Measurements from ENCODE around the gene EDDM13. TPM values are rescaled to one million over a fixed set of nuclear protein-coding genes. Genes with fewer than 3 reads are reported as not detected.

The EDDM13 gene
- total RNA-seq, 2 experiments from 2014 or later = 1.1 to 1.8 TPM

- H3K27me3 Mint-ChIP-seq (ENCODE audit: low read depth) = no peaks in the 10 kb centered on the region
- peaks cover 4% of the 10 kb centered on the region for H3K36me3 Mint-ChIP-seq (ENCODE audit: low read depth)
- H3K9me3 Mint-ChIP-seq = no peaks in the 10 kb centered on the region
- no peaks in the 10 kb centered on the region for H3K4me1 Mint-ChIP-seq (ENCODE audit: low read depth)
- intact Hi-C loops (cut with micrococcal nuclease) = no loop called here
- H3K27ac Mint-ChIP-seq = no peak overlapping the region
- DNase-seq = no peak
- H3K4me3 Mint-ChIP-seq = no peak overlapping the region
- CTCF ChIA-PET = interaction anchor here (3.7 kb wide), 1 partner anchor 14 kb away, joined by 24 read pairs; no protein-coding TSS in a partner anchor
Observed at GRCh38 chr19:56266051-56266450, 6.5 kb upstream of the EDDM13 start.

- CTCF ChIA-PET = interaction anchor here (3.0 kb wide), 1 partner anchor 17 kb away, joined by 9 read pairs; no protein-coding TSS in a partner anchor
- Mint-ChIP-seq H3K27ac (no peak overlapping the region), H3K27me3 (ENCODE audit: low read depth) (no peaks in the 10 kb centered on the region), H3K36me3 (ENCODE audit: low read depth) (peaks cover 7% of the 10 kb centered on the region), H3K4me1 (ENCODE audit: low read depth) (no peaks in the 10 kb centered on the region), H3K9me3 (no peaks in the 10 kb centered on the region), H3K4me3 (no peak overlapping the region)
- no peak for DNase-seq
- intact Hi-C loops (cut with micrococcal nuclease) = no loop called here
Observed at GRCh38 chr19:56269348-56269747, 3.2 kb upstream of the EDDM13 start.

- Mint-ChIP-seq H3K4me1 (ENCODE audit: low read depth) (no peaks in the 10 kb centered on the region), H3K9me3 (no peaks in the 10 kb centered on the region), H3K27me3 (ENCODE audit: low read depth) (no peaks in the 10 kb centered on the region), H3K36me3 (ENCODE audit: low read depth) (peaks cover 7% of the 10 kb centered on the region), H3K27ac (no peak overlapping the region), H3K4me3 (no peak overlapping the region)
- CTCF ChIA-PET = interaction anchor here (3.0 kb wide), 1 partner anchor 18 kb away, joined by 9 read pairs; no protein-coding TSS in a partner anchor
- no peak for DNase-seq
- intact Hi-C loops (cut with micrococcal nuclease) = no loop called here
Observed at GRCh38 chr19:56270676-56271075, 1.9 kb upstream of the EDDM13 start.

DNA sequence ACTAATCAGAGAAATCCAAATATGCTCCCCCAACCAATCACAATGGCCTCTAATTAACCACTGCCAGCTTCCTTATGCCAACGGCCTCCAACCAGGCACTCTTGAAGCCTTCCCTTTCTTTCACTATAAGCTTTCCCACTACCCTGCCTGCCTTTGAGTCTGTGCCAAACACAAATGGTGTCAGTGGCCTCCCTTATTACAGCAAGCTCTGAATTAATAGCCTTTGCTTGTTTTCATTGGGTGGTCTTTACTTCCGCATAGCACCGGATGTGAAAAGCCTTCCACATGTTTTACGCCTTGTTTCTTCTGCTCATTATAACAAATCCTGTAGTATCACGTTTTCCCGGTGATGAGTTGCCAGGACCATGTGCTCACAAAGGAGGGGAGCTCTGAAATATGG lies 1.4 kb upstream of the EDDM13 start:
- intact Hi-C loops (cut with micrococcal nuclease) = no loop called here
- CTCF ChIA-PET = interaction anchor here (1.2 to 3.0 kb wide), 2 partner anchors 19 to 39 kb away, joined by 5 to 9 read pairs; no protein-coding TSS in a partner anchor
- no peak overlapping the region for H3K27ac Mint-ChIP-seq
- no peak for DNase-seq
- H3K9me3 Mint-ChIP-seq = no peaks in the 10 kb centered on the region
- no peaks in the 10 kb centered on the region for H3K27me3 Mint-ChIP-seq (ENCODE audit: low read depth)
- H3K4me1 Mint-ChIP-seq (ENCODE audit: low read depth) = no peaks in the 10 kb centered on the region
- H3K36me3 Mint-ChIP-seq (ENCODE audit: low read depth) = peaks cover 10% of the 10 kb centered on the region
- no peak overlapping the region for H3K4me3 Mint-ChIP-seq

- peaks cover 21% of the 10 kb centered on the region for H3K36me3 Mint-ChIP-seq (ENCODE audit: low read depth)
- CTCF ChIA-PET = no interaction called here
- H3K4me3 Mint-ChIP-seq = no peak overlapping the region
- no peaks in the 10 kb centered on the region for H3K27me3 Mint-ChIP-seq (ENCODE audit: low read depth)
- no peaks in the 10 kb centered on the region for H3K4me1 Mint-ChIP-seq (ENCODE audit: low read depth)
- intact Hi-C loops (cut with micrococcal nuclease) = no loop called here
- H3K27ac Mint-ChIP-seq = no peak overlapping the region
- no peak for DNase-seq
- peaks cover 6% of the 10 kb centered on the region for H3K9me3 Mint-ChIP-seq
Observed at GRCh38 chr19:56273563-56274117, 1.1 kb downstream of the EDDM13 start.

GRCh38 chr19:56282809-56283208 lies 10.3 kb downstream of the EDDM13 start:
- H3K4me1 Mint-ChIP-seq (ENCODE audit: low read depth) = no peaks in the 10 kb centered on the region
- H3K9me3 Mint-ChIP-seq = no peaks in the 10 kb centered on the region
- H3K36me3 Mint-ChIP-seq (ENCODE audit: low read depth) = peaks cover 20% of the 10 kb centered on the region
- intact Hi-C loops (cut with micrococcal nuclease) = no loop called here
- no peak overlapping the region for H3K4me3 Mint-ChIP-seq
- no peak overlapping the region for H3K27ac Mint-ChIP-seq
- DNase-seq = no peak
- CTCF ChIA-PET = no interaction called here
- H3K27me3 Mint-ChIP-seq (ENCODE audit: low read depth) = no peaks in the 10 kb centered on the region

GRCh38 chr19:56284746-56285145 lies 12.2 kb downstream of the EDDM13 start:
- Mint-ChIP-seq H3K27ac (no peak overlapping the region), H3K4me3 (no peak overlapping the region), H3K9me3 (no peaks in the 10 kb centered on the region), H3K36me3 (ENCODE audit: low read depth) (peaks cover 21% of the 10 kb centered on the region), H3K27me3 (ENCODE audit: low read depth) (no peaks in the 10 kb centered on the region), H3K4me1 (ENCODE audit: low read depth) (no peaks in the 10 kb centered on the region)
- no peak for DNase-seq
- CTCF ChIA-PET = no interaction called here
- intact Hi-C loops (cut with micrococcal nuclease) = no loop called here

- Mint-ChIP-seq H3K4me1 (ENCODE audit: low read depth) (no peaks in the 10 kb centered on the region), H3K9me3 (no peaks in the 10 kb centered on the region), H3K27me3 (ENCODE audit: low read depth) (no peaks in the 10 kb centered on the region), H3K4me3 (no peak overlapping the region), H3K27ac (no peak overlapping the region), H3K36me3 (ENCODE audit: low read depth) (peaks cover 32% of the 10 kb centered on the region)
- DNase-seq = no peak
- CTCF ChIA-PET = interaction anchor here (0.6 kb wide), 1 partner anchor 36 kb away, joined by 3 read pairs; no protein-coding TSS in a partner anchor
- intact Hi-C loops (cut with micrococcal nuclease) = no loop called here
Observed at GRCh38 chr19:56290104-56290503, 17.6 kb downstream of the EDDM13 start.

DNA sequence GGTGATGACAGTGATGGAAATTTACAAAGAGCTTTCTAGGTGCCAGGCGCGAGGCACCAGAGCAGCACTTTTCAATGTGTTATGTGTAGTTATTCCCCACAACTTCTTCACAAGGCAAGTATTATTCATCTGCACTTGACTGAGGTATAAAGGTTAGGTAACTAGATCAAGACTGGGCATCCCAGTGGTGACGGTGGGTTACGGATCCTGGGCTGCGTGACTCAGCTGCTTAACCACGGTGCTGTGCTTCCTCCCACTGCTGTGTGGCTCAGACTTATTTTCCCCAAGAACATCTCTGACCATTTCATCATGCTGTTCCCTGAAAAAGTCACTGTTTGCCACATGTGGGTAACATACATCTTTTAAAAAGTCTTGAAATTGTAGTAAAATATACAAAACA lies 19.3 kb downstream of the EDDM13 start:
- Mint-ChIP-seq H3K27me3 (ENCODE audit: low read depth) (no peaks in the 10 kb centered on the region), H3K4me1 (ENCODE audit: low read depth) (no peaks in the 10 kb centered on the region), H3K27ac (no peak overlapping the region), H3K4me3 (no peak overlapping the region), H3K9me3 (no peaks in the 10 kb centered on the region), H3K36me3 (ENCODE audit: low read depth) (peaks cover 38% of the 10 kb centered on the region)
- intact Hi-C loops (cut with micrococcal nuclease) = no loop called here
- DNase-seq = no peak
- CTCF ChIA-PET = interaction anchor here (0.7 kb wide), 1 partner anchor 36 kb away, joined by 3 read pairs; no protein-coding TSS in a partner anchor

GRCh38 chr19:56294549-56294948 lies 22.0 kb downstream of the EDDM13 start:
- intact Hi-C loops (cut with micrococcal nuclease) = no loop called here
- Mint-ChIP-seq H3K27ac (no peak overlapping the region), H3K4me3 (no peak overlapping the region), H3K4me1 (ENCODE audit: low read depth) (no peaks in the 10 kb centered on the region), H3K36me3 (ENCODE audit: low read depth) (peaks cover 38% of the 10 kb centered on the region), H3K9me3 (no peaks in the 10 kb centered on the region), H3K27me3 (ENCODE audit: low read depth) (no peaks in the 10 kb centered on the region)
- CTCF ChIA-PET = no interaction called here
- DNase-seq = no peak

- Mint-ChIP-seq H3K27ac (no peak overlapping the region), H3K36me3 (ENCODE audit: low read depth) (peaks cover 41% of the 10 kb centered on the region), H3K9me3 (no peaks in the 10 kb centered on the region), H3K4me1 (ENCODE audit: low read depth) (no peaks in the 10 kb centered on the region), H3K4me3 (no peak overlapping the region), H3K27me3 (ENCODE audit: low read depth) (no peaks in the 10 kb centered on the region)
- CTCF ChIA-PET = interaction anchor here (1.0 kb wide), 1 partner anchor 37 kb away, joined by 3 read pairs; no protein-coding TSS in a partner anchor
- DNase-seq = no peak
- intact Hi-C loops (cut with micrococcal nuclease) = no loop called here
Observed at GRCh38 chr19:56295531-56296455, 23.2 kb downstream of the EDDM13 start.

DNA sequence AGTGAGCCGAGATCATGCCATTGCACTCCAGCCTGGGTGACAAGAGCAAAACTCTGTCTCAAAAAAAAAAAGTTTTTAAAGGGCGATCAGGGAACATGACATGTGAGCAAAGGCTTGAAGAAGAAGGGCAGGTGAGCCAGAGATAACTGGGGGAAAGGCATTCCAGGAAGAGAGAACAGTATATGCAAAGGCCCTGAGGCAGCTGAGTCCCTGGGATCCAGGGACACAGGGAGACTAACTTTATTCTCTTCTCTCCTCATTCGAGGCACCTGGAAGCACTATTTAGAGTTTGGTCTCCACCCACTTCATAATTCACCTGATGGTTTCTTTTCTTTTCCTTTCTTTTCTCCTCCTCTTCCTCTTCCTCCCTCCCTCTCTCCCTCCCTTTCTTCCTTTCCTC lies 24.5 kb downstream of the EDDM13 start:
- CTCF ChIA-PET = interaction anchor here (1.0 kb wide), 1 partner anchor 36 kb away, joined by 3 read pairs; no protein-coding TSS in a partner anchor
- Mint-ChIP-seq H3K4me3 (no peak overlapping the region), H3K9me3 (no peaks in the 10 kb centered on the region), H3K27ac (no peak overlapping the region), H3K4me1 (ENCODE audit: low read depth) (peaks cover 7% of the 10 kb centered on the region), H3K27me3 (ENCODE audit: low read depth) (no peaks in the 10 kb centered on the region), H3K36me3 (ENCODE audit: low read depth) (peaks cover 39% of the 10 kb centered on the region)
- intact Hi-C loops (cut with micrococcal nuclease) = no loop called here
- no peak for DNase-seq

Data from activated naive CD4-positive, alpha-beta T cell treated with anti-CD3 and anti-CD28 coated beads for 36 hours (primary cell).